ENCODE data around the gene WHAMM.

WHAMM gene

DNA sequence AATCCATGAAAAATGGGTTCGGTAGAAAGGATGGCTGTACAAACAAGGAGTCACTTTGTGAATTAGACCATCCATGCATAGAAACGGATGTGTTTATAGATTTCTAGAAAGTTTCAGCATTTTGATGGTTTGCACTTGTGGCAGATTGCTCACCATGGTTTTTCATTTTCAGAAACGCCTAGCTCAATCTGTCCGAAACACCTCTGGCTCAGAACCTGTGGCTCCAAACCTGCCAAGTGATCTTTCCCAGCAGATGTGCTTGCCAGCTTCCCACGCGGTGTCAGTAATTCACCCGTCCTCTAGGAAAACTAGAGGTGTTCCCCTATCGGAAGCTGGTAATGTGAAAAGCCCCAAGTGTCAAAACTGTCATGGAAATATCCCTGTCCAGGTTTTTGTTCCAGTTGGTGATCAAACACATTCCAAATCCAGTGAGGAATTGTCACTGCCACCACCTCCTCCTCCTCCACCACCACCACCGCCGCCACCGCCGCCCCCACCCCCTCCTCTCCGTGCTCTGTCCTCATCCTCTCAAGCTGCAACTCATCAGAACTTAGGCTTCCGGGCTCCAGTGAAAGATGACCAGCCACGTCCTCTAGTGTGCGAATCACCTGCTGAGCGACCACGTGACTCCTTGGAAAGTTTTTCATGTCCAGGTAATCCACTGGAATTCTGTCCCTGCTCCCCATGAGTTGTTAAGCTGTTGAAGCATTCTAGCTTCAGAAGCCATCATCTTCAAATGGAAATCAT lies 21.2 kb downstream of the WHAMM start:
- TF ChIP-seq FOXP2 (optimal IDR thresholded peaks at IDR 0.05; ENCODE audit: borderline replicate concordance, extremely low read depth, extremely low read length, insufficient read depth) (no peak), SIN3A (IDR thresholded peaks at IDR 0.05; ENCODE audit: borderline replicate concordance, insufficient read depth, low read length) (no peak), POLR2AphosphoS5 (IDR thresholded peaks at IDR 0.05; ENCODE audit: low read depth, low read length) (no peak), TAF1 (IDR thresholded peaks at IDR 0.05; ENCODE audit: borderline replicate concordance, insufficient read depth, low read length) (no peak)
- TF ChIP-seq, protein P1, sequence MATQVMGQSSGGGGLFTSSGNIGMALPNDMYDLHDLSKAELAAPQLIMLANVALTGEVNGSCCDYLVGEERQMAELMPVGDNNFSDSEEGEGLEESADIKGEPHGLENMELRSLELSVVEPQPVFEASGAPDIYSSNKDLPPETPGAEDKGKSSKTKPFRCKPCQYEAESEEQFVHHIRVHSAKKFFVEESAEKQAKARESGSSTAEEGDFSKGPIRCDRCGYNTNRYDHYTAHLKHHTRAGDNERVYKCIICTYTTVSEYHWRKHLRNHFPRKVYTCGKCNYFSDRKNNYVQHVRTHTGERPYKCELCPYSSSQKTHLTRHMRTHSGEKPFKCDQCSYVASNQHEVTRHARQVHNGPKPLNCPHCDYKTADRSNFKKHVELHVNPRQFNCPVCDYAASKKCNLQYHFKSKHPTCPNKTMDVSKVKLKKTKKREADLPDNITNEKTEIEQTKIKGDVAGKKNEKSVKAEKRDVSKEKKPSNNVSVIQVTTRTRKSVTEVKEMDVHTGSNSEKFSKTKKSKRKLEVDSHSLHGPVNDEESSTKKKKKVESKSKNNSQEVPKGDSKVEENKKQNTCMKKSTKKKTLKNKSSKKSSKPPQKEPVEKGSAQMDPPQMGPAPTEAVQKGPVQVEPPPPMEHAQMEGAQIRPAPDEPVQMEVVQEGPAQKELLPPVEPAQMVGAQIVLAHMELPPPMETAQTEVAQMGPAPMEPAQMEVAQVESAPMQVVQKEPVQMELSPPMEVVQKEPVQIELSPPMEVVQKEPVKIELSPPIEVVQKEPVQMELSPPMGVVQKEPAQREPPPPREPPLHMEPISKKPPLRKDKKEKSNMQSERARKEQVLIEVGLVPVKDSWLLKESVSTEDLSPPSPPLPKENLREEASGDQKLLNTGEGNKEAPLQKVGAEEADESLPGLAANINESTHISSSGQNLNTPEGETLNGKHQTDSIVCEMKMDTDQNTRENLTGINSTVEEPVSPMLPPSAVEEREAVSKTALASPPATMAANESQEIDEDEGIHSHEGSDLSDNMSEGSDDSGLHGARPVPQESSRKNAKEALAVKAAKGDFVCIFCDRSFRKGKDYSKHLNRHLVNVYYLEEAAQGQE (IDR thresholded peaks at IDR 0.05; ENCODE audit: insufficient read depth in 1 of 2, low read depth in 2 of 2, low read length in 2 of 2) = no peak

- TF ChIP-seq TAF1 (IDR thresholded peaks at IDR 0.05; ENCODE audit: borderline replicate concordance, insufficient read depth, low read length) = no peak
- TF ChIP-seq, protein P1 (IDR thresholded peaks at IDR 0.05; ENCODE audit: insufficient read depth in 1 of 2, low read depth in 2 of 2, low read length in 2 of 2) = no peak
These were observed 22.6 kb downstream of the WHAMM start for GRCh38 chr15:82831894-82832600.

- no peak for TF ChIP-seq FOXP2 (optimal IDR thresholded peaks at IDR 0.05; ENCODE audit: borderline replicate concordance, extremely low read depth, extremely low read length, insufficient read depth)
- no peak for TF ChIP-seq SIN3A (IDR thresholded peaks at IDR 0.05; ENCODE audit: borderline replicate concordance, insufficient read depth, low read length)
- no peak for TF ChIP-seq POLR2AphosphoS5 (IDR thresholded peaks at IDR 0.05; ENCODE audit: low read depth, low read length)
- TF ChIP-seq TAF1 (IDR thresholded peaks at IDR 0.05; ENCODE audit: borderline replicate concordance, insufficient read depth, low read length) = no peak
- TF ChIP-seq, protein P1 (IDR thresholded peaks at IDR 0.05; ENCODE audit: insufficient read depth in 1 of 2, low read depth in 2 of 2, low read length in 2 of 2) = no peak
These were observed 23.4 kb downstream of the WHAMM start for GRCh38 chr15:82832601-82833361.

GRCh38 chr15:82833362-82833682 lies 23.9 kb downstream of the WHAMM start:
- TF ChIP-seq SIN3A (IDR thresholded peaks at IDR 0.05; ENCODE audit: borderline replicate concordance, insufficient read depth, low read length) (no peak), TAF1 (IDR thresholded peaks at IDR 0.05; ENCODE audit: borderline replicate concordance, insufficient read depth, low read length) (no peak), POLR2AphosphoS5 (IDR thresholded peaks at IDR 0.05; ENCODE audit: low read depth, low read length) (no peak), FOXP2 (optimal IDR thresholded peaks at IDR 0.05; ENCODE audit: borderline replicate concordance, extremely low read depth, extremely low read length, insufficient read depth) (no peak)
- TF ChIP-seq, protein P1 (IDR thresholded peaks at IDR 0.05; ENCODE audit: insufficient read depth in 1 of 2, low read depth in 2 of 2, low read length in 2 of 2) = no peak
